Large intestine (tissue), 3 donors: ENCODE results near the gene MARK2. TPM values are rescaled to one million over a fixed set of nuclear protein-coding genes. Genes with fewer than 3 reads are reported as not detected.

Source experiments
- DNase-seq, 2 donors: peaks; one replicate each; pipeline versions ENCODE4 v3.0.0 to v3.0.0-alpha.2; 2013
- H3K27ac ChIP-seq: one replicate; pipeline ENCODE4 v1.5.1; 2013; ENCODE audit warnings: low read length
- H3K27me3 ChIP-seq: 2 replicates; pipeline ENCODE4 v1.6.1; 2013; ENCODE audit warnings: low read length; ENCODE audit not compliant: control insufficient read depth, insufficient read depth
- H3K36me3 ChIP-seq: 2 replicates; pipeline ENCODE4 v1.6.1; 2013; ENCODE audit warnings: low read length; ENCODE audit not compliant: control insufficient read depth, insufficient read depth
- H3K4me1 ChIP-seq: one replicate; pipeline ENCODE4 v1.6.1; 2013; ENCODE audit warnings: low read length; ENCODE audit not compliant: control insufficient read depth, insufficient read depth
- H3K4me3 ChIP-seq: one replicate; pipeline ENCODE4 v1.5.1; 2013; ENCODE audit warnings: low read length
- H3K9me3 ChIP-seq: one replicate; pipeline ENCODE4 v1.6.1; 2013; ENCODE audit warnings: mild to moderate bottlenecking, low read depth, low read length, moderate library complexity; ENCODE audit not compliant: control insufficient read depth
- WGBS: methylation state at CpG from one replicate; pipeline ENCODE4 v1.1.5; 2013; ENCODE audit warnings: low lambda C conversion rate; ENCODE audit not compliant: insufficient coverage; 5-methylcytosine and 5-hydroxymethylcytosine counted together
- polyA plus RNA-seq: library from polyadenylated mRNA; unstranded; fragments of 120-200 nt; gene quantifications from one replicate; pipeline ENCODE4 v1.2.1, GENCODE V29; 2013

MARK2 gene
- polyA plus RNA-seq, 1 donor, result 49.3 TPM

DNA sequence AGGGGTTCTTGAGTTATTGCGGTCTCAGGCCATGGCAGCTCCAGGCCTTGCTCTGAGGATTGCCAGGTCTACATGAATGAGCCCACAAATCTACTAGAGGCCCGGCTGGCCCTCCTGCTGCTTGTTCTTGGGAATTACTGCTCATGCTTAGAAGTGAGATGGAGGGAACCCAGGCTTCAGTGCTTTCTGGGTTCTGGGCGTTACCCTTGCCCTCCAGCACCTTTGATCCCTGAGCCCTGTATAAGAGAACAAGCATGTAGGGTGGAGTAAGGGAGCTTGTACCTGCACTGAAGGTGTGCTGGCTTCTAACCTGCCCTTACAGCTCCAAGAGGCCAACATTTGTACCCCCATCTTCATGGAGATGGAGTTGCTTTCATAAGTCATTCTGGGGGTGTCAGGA is 103.9 kb downstream of the MARK2 start:
- Histone ChIP-seq H3K4me3 (no peak overlapping the region), H3K4me1 (peaks cover 22% of the 10 kb centered on the region), H3K27me3 (no peaks in the 10 kb centered on the region), H3K36me3 (peaks cover 17% of the 10 kb centered on the region), H3K9me3 (no peaks in the 10 kb centered on the region), H3K27ac (no peak overlapping the region)
- DNase-seq, result peak; percentile 27 to 48
- no CpG with 5 or more reads among the region's 3 CpGs for WGBS

DNA sequence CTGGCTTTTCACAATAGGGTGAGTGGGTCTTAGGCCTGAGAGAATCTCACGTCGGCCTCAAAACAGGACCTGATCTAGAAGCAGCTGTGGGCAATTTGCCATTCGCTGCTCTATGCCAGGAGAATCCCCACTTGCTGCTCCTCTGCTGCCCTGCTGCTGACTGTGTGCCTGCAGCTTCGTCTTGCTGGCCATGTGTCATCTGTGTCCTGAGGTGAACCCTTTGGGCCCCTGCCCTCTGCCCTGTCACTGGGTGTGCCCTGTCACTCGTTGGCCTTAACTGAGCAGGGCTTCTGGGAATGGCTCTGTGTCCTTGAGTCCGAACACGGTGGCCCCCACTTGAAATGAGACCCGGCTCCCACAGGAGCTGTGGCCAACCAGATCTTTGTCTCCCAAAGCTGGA is 106.1 kb downstream of the MARK2 start:
- no CpG with 5 or more reads among the region's 8 CpGs for WGBS
- peak overlapping the region; percentile 14 for H3K27ac ChIP-seq

GRCh38 chr11:63945477-63946163 is 106.7 kb downstream of the MARK2 start:
- no CpG with 5 or more reads among the region's 14 CpGs for WGBS
- Histone ChIP-seq H3K27me3 (no peaks in the 10 kb centered on the region), H3K27ac (peak overlapping the region; percentile 14), H3K9me3 (no peaks in the 10 kb centered on the region), H3K36me3 (peaks cover 27% of the 10 kb centered on the region), H3K4me1 (peaks cover 22% of the 10 kb centered on the region), H3K4me3 (no peak overlapping the region)
- DNase-seq, result peak; percentile 57 to 72

More for the DNA sequence above, 106.1 kb downstream of the MARK2 start:
- DNase-seq, result peak; percentile 33 to 63
- Histone ChIP-seq H3K9me3 (no peaks in the 10 kb centered on the region), H3K4me1 (peaks cover 22% of the 10 kb centered on the region), H3K4me3 (no peak overlapping the region), H3K36me3 (peaks cover 24% of the 10 kb centered on the region), H3K27me3 (no peaks in the 10 kb centered on the region)

DNA sequence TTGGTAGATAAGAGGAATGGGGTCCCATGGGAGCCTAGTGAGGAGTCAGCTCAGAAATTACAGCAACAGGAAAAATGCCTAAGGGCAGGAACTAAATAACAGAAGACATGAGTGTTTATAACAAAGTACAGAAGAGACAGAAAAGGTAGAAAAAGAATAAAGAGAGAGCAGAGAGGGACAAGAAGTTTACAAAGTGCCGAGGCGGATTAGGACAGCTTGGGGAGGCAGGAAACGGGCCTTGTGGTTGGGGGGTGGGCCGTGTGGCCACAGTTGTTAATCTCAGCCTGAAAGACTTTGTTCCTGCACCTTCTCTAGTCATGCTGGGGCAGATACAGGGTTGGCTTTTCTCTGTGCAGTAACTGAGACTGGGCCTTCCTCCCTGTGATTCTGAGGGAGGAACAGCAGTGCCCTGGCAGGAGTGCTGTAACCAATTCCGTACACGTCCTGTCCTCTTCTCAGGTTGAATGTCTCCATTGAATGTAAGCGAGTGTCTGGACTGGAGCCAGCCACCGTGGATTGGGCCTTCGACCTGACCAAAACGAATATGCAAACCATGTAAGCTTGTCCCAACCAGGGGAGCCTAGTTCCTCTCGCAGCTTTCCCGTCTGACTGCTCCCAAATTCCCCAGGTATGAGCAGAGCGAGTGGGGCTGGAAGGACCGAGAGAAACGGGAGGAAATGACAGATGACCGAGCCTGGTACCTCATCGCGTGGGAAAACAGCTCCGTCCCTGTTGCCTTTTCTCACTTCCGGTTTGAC is 113.0 kb downstream of the MARK2 start:
- no peaks in the 10 kb centered on the region for H3K27me3 ChIP-seq
- no CpG with 5 or more reads among the region's 20 CpGs for WGBS
- H3K4me1 ChIP-seq, result no peaks in the 10 kb centered on the region
- no peak overlapping the region for H3K27ac ChIP-seq
- H3K9me3 ChIP-seq, result no peaks in the 10 kb centered on the region
- H3K4me3 ChIP-seq, result no peak overlapping the region
- DNase-seq, result no peak
- peaks cover 58% of the 10 kb centered on the region for H3K36me3 ChIP-seq

GRCh38 chr11:63952570-63952969 is 113.7 kb downstream of the MARK2 start:
- Histone ChIP-seq H3K36me3 (peaks cover 52% of the 10 kb centered on the region), H3K9me3 (no peaks in the 10 kb centered on the region), H3K27me3 (no peaks in the 10 kb centered on the region), H3K4me1 (no peaks in the 10 kb centered on the region), H3K4me3 (no peak overlapping the region), H3K27ac (no peak overlapping the region)
- WGBS, result no CpG with 5 or more reads among the region's 4 CpGs
- DNase-seq, result no peak

- Histone ChIP-seq H3K27ac (no peak overlapping the region), H3K4me1 (peaks cover 24% of the 10 kb centered on the region), H3K4me3 (no peak overlapping the region), H3K27me3 (no peaks in the 10 kb centered on the region), H3K9me3 (no peaks in the 10 kb centered on the region), H3K36me3 (peaks cover 31% of the 10 kb centered on the region)
- DNase-seq, result peak in 1 of 2 donors; percentile 37
- WGBS, result no CpG with 5 or more reads among the region's 5 CpGs
Observed at GRCh38 chr11:63958008-63958407, 119.1 kb downstream of the MARK2 start.

Other genes with a start within 250 kb of the MARK2 start
- 5.9 TPM for gene PLAAT3, start 224.7 kb upstream of the MARK2 start, polyA plus RNA-seq
- gene ATL3, start 167.7 kb upstream of the MARK2 start, polyA plus RNA-seq, result 10.9 TPM
- 103 TPM for gene RTN3, start 157.6 kb upstream of the MARK2 start, polyA plus RNA-seq
- gene ZFTA, start 70.3 kb upstream of the MARK2 start, polyA plus RNA-seq, result 48.8 TPM
- 21.9 TPM for gene SPINDOC, start 25.7 kb upstream of the MARK2 start, polyA plus RNA-seq
- 6.3 TPM for gene RCOR2, start 78.1 kb downstream of the MARK2 start, polyA plus RNA-seq
- 22.0 TPM for gene NAA40, start 99.9 kb downstream of the MARK2 start, polyA plus RNA-seq
- gene COX8A, start 135.5 kb downstream of the MARK2 start, polyA plus RNA-seq, result 331 TPM
- 79.5 TPM for gene OTUB1, start 147.3 kb downstream of the MARK2 start, polyA plus RNA-seq
- 1.9 TPM for gene FLRT1, start 196.8 kb downstream of the MARK2 start, polyA plus RNA-seq